Cardiac muscle cell (in vitro differentiated cells and primary cell): ENCODE measurements around the gene LHFPL6. TPM values are rescaled to one million over a fixed set of nuclear protein-coding genes. Genes with fewer than 3 reads are reported as not detected.

Experiments
- DNase-seq, 2 donors: peaks; one replicate each; pipeline versions ENCODE4 v3.0.0 to v3.0.0-alpha.2; 2010 to 2017; ENCODE audit warnings: low read depth in 1 of 2, low spot score in 1 of 2
- H3K27ac ChIP-seq: fragments of 200-600 bp; sonication (generic); 2 replicates; pipeline ENCODE4 v1.5.1; 2016
- H3K27me3 ChIP-seq: fragments of 200-600 bp; sonication (generic); 2 replicates; pipeline ENCODE4 v1.6.0; 2016; ENCODE audit warnings: control low read depth
- H3K36me3 ChIP-seq: fragments of 200-600 bp; sonication (generic); 2 replicates; pipeline ENCODE4 v1.5.1; 2016; ENCODE audit warnings: control low read depth
- H3K4me1 ChIP-seq: fragments of 200-600 bp; sonication (generic); 2 replicates; pipeline ENCODE4 v1.8.1; 2017; ENCODE audit warnings: low read depth, mild to moderate bottlenecking, mixed run types
- H3K4me3 ChIP-seq: fragments of 200-600 bp; sonication (generic); 2 replicates; pipeline ENCODE4 v1.5.1; 2016; ENCODE audit warnings: mild to moderate bottlenecking
- H3K9me3 ChIP-seq: fragments of 200-600 bp; sonication (generic); 2 replicates; pipeline ENCODE4 v1.5.1; 2017; ENCODE audit warnings: low read depth, mild to moderate bottlenecking, control low read depth
- polyA plus RNA-seq: library from polyadenylated mRNA; unstranded; fragments of >200 nt; fragmentation: Nextera tagmentation; extraction: Ambion mirVana; gene quantifications from 2 replicates; pipeline ENCODE4 v1.2.1, GENCODE V29; 2016
- total RNA-seq: library from RNA; depleted of rRNA; stranded (reverse); fragments of >200 nt; gene quantifications from 2 replicates; pipeline ENCODE4 v1.2.3, GENCODE V29; 2016
- TF ChIP-seq, protein P1 (sequence below): IDR thresholded peaks from 2 replicates; pipeline ENCODE4 v1.5.1; 2012; ENCODE audit warnings: low read depth, mild to moderate bottlenecking, low read length

Gene LHFPL6
- total and polyA plus RNA-seq, 2 experiments from 2014 or later: 10.0 to 19.2 TPM

- peaks cover 51% of the 10 kb centered on the region for H3K4me1 ChIP-seq
- TF ChIP-seq, protein P1, sequence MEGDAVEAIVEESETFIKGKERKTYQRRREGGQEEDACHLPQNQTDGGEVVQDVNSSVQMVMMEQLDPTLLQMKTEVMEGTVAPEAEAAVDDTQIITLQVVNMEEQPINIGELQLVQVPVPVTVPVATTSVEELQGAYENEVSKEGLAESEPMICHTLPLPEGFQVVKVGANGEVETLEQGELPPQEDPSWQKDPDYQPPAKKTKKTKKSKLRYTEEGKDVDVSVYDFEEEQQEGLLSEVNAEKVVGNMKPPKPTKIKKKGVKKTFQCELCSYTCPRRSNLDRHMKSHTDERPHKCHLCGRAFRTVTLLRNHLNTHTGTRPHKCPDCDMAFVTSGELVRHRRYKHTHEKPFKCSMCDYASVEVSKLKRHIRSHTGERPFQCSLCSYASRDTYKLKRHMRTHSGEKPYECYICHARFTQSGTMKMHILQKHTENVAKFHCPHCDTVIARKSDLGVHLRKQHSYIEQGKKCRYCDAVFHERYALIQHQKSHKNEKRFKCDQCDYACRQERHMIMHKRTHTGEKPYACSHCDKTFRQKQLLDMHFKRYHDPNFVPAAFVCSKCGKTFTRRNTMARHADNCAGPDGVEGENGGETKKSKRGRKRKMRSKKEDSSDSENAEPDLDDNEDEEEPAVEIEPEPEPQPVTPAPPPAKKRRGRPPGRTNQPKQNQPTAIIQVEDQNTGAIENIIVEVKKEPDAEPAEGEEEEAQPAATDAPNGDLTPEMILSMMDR: no peak
- H3K27me3 ChIP-seq: no peaks in the 10 kb centered on the region
- H3K9me3 ChIP-seq: no peaks in the 10 kb centered on the region
- H3K36me3 ChIP-seq: no peaks in the 10 kb centered on the region
- H3K27ac ChIP-seq: peak overlapping the region; percentile 89
- DNase-seq: peak; percentile 33 to 55
- no peak overlapping the region for H3K4me3 ChIP-seq
These were observed 150.6 kb downstream of the LHFPL6 start for GRCh38 chr13:39452417-39452816.

DNA sequence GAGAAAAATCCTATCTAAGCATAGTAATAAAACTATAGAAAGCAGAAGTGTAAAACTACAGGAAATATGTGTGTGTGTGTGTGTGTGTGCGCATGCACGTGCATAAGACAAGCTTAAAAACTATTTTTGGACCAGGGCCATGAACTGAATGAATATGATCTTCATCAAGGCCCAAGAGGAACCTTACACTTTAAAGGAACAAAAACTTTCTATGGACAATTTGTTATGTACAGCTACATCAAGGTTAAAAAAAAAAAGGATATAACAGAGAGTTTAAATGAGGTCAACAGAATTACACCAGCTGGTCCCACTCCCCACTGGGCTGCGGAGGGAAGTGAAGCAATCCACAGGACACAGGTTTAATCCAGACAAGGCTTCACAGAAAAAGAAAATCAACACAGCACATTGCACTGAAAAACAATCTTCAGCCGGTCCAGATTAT is 151.1 kb downstream of the LHFPL6 start:
- Histone ChIP-seq H3K36me3 (no peaks in the 10 kb centered on the region), H3K4me3 (no peak overlapping the region), H3K27ac (peak overlapping the region; percentile 89), H3K27me3 (no peaks in the 10 kb centered on the region), H3K4me1 (peaks cover 51% of the 10 kb centered on the region), H3K9me3 (no peaks in the 10 kb centered on the region)
- peak; percentile 27 to 90 for DNase-seq
- TF ChIP-seq, protein P1: no peak

GRCh38 chr13:39451301-39451700 is 151.7 kb downstream of the LHFPL6 start:
- TF ChIP-seq, protein P1: no peak
- H3K27me3 ChIP-seq: no peaks in the 10 kb centered on the region
- H3K27ac ChIP-seq: peak overlapping the region; percentile 89
- no peaks in the 10 kb centered on the region for H3K9me3 ChIP-seq
- peaks cover 48% of the 10 kb centered on the region for H3K4me1 ChIP-seq
- no peak overlapping the region for H3K4me3 ChIP-seq
- H3K36me3 ChIP-seq: no peaks in the 10 kb centered on the region
- peak in 1 of 2 donors; percentile 71 for DNase-seq

GRCh38 chr13:39450176-39450575 is 152.8 kb downstream of the LHFPL6 start:
- peaks cover 39% of the 10 kb centered on the region for H3K4me1 ChIP-seq
- TF ChIP-seq, protein P1: no peak
- no peaks in the 10 kb centered on the region for H3K36me3 ChIP-seq
- no peaks in the 10 kb centered on the region for H3K9me3 ChIP-seq
- no peak overlapping the region for H3K27ac ChIP-seq
- no peak overlapping the region for H3K4me3 ChIP-seq
- H3K27me3 ChIP-seq: no peaks in the 10 kb centered on the region
- DNase-seq: no peak

DNA sequence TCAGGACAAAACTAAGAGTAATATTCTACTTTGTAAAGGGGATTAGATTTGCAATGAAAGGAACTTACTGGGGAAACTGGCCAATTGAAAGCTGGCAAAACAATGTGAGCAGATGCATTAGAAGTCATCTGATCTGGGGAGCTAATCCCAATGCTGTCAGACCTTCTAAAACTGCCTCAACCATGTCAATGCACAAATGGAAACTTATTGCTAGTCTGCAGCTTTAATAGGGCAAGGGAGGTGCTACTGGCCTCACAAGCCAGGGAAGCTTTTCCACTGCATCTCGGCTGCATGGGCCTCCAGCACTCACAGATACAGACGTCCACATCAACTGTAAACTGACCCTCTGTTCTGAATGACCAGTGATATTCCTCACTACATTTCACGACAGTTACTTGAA is 154.2 kb downstream of the LHFPL6 start:
- DNase-seq: peak in 1 of 2 donors; percentile 44
- TF ChIP-seq, protein P1: no peak
- H3K27ac ChIP-seq: no peak overlapping the region

More for the DNA sequence above, 154.2 kb downstream of the LHFPL6 start:
- Histone ChIP-seq H3K9me3 (no peaks in the 10 kb centered on the region), H3K4me1 (peaks cover 37% of the 10 kb centered on the region), H3K36me3 (no peaks in the 10 kb centered on the region), H3K4me3 (no peak overlapping the region), H3K27me3 (no peaks in the 10 kb centered on the region)
